ENCODE measurements around the gene MMP15. TPM values are rescaled to one million over a fixed set of nuclear protein-coding genes. Genes with fewer than 3 reads are reported as not detected.

The MMP15 gene
- total and polyA plus RNA-seq, 2 of the 13 experiments (the other 11 are each of a cell fraction or from before 2014, with no cell fraction given): 35.2 to 44.9 TPM

- TF ChIP-seq SUZ12 (IDR thresholded peaks at IDR 0.05; ENCODE audit: low read depth, low read length): no peak
- no peak for TF ChIP-seq HNF4A (CRISPR knock-in tag; IDR thresholded peaks at IDR 0.05)
- no peak for TF ChIP-seq SMAD9 (CRISPR knock-in tag; IDR thresholded peaks at IDR 0.05)
- TF ChIP-seq SRSF9 (IDR thresholded peaks at IDR 0.05; ENCODE audit: borderline replicate concordance, insufficient read depth, low read depth, low read length, poor library complexity, severe bottlenecking): no peak
- TF ChIP-seq ZNF619 (CRISPR knock-in tag; IDR thresholded peaks at IDR 0.05): no peak
- no peak for TF ChIP-seq ZNF576 (CRISPR knock-in tag; IDR thresholded peaks at IDR 0.05)
- TF ChIP-seq ZNF513 (CRISPR knock-in tag; conservative IDR thresholded peaks at IDR 0.05): no peak
- no peak for TF ChIP-seq MLXIP (CRISPR knock-in tag; IDR thresholded peaks at IDR 0.05; ENCODE audit: borderline replicate concordance)
- no peak for TF ChIP-seq ZSCAN5A (CRISPR knock-in tag; IDR thresholded peaks at IDR 0.05; ENCODE audit: borderline replicate concordance)
- no peak for TF ChIP-seq REST (IDR thresholded peaks at IDR 0.05; ENCODE audit: borderline replicate concordance in 1 of 2, low read depth in 1 of 2, low read length in 2 of 2)
- no peak for TF ChIP-seq ZNF569 (CRISPR knock-in tag; IDR thresholded peaks at IDR 0.05; ENCODE audit: borderline replicate concordance)
- no peak for TF ChIP-seq IRX3 (CRISPR knock-in tag; IDR thresholded peaks at IDR 0.05; ENCODE audit: borderline replicate concordance, low read depth)
These were observed 59.1 kb downstream of the MMP15 start (continued) for GRCh38 chr16:58084635-58085034.

Data from HepG2 (cell line).